ENCODE results near the gene STIMATE.

GRCh38 chr3:52790741-52791140, 106.6 kb downstream of the STIMATE start:
- TF ChIP-seq, protein P1, sequence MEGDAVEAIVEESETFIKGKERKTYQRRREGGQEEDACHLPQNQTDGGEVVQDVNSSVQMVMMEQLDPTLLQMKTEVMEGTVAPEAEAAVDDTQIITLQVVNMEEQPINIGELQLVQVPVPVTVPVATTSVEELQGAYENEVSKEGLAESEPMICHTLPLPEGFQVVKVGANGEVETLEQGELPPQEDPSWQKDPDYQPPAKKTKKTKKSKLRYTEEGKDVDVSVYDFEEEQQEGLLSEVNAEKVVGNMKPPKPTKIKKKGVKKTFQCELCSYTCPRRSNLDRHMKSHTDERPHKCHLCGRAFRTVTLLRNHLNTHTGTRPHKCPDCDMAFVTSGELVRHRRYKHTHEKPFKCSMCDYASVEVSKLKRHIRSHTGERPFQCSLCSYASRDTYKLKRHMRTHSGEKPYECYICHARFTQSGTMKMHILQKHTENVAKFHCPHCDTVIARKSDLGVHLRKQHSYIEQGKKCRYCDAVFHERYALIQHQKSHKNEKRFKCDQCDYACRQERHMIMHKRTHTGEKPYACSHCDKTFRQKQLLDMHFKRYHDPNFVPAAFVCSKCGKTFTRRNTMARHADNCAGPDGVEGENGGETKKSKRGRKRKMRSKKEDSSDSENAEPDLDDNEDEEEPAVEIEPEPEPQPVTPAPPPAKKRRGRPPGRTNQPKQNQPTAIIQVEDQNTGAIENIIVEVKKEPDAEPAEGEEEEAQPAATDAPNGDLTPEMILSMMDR (conservative IDR thresholded peaks at IDR 0.05; ENCODE audit: low read depth in 2 of 2): no peak
- TF ChIP-seq EZH2 (IDR thresholded peaks at IDR 0.05; ENCODE audit: low read depth, unreplicated experiment) (no peak), EZH2phosphoT487 (IDR thresholded peaks at IDR 0.05; ENCODE audit: unreplicated experiment) (no peak), POLR2AphosphoS5 (IDR thresholded peaks at IDR 0.05; ENCODE audit: low read depth) (no peak), REST (IDR thresholded peaks at IDR 0.05; ENCODE audit: unreplicated experiment) (no peak), JUNB (IDR thresholded peaks at IDR 0.05; ENCODE audit: unreplicated experiment) (no peak)

Data from GM23338 (cell line).